Fibroblast of pulmonary artery (primary cell): ENCODE measurements around the gene COL11A2.

Experiments used
- DNase-seq: peaks from one replicate; pipeline ENCODE4 v3.0.0-alpha.2; 2010; ENCODE audit warnings: low read depth
- H3K4me3 ChIP-seq: replicated peaks from 2 replicates; pipeline ENCODE4 v1.5.1; 2011; ENCODE audit warnings: low read depth, mild to moderate bottlenecking, control low read depth, low read length, moderate library complexity
- TF ChIP-seq, protein P1 (sequence below): IDR thresholded peaks from 2 replicates; pipeline ENCODE4 v1.5.1; 2011; ENCODE audit warnings: mild to moderate bottlenecking, control low read depth, low read length, inconsistent platforms; ENCODE audit errors: missing control alignments

COL11A2 gene

GRCh38 chr6:33170176-33171015 is 21.9 kb downstream of the COL11A2 start:
- DNase-seq = no peak

DNA sequence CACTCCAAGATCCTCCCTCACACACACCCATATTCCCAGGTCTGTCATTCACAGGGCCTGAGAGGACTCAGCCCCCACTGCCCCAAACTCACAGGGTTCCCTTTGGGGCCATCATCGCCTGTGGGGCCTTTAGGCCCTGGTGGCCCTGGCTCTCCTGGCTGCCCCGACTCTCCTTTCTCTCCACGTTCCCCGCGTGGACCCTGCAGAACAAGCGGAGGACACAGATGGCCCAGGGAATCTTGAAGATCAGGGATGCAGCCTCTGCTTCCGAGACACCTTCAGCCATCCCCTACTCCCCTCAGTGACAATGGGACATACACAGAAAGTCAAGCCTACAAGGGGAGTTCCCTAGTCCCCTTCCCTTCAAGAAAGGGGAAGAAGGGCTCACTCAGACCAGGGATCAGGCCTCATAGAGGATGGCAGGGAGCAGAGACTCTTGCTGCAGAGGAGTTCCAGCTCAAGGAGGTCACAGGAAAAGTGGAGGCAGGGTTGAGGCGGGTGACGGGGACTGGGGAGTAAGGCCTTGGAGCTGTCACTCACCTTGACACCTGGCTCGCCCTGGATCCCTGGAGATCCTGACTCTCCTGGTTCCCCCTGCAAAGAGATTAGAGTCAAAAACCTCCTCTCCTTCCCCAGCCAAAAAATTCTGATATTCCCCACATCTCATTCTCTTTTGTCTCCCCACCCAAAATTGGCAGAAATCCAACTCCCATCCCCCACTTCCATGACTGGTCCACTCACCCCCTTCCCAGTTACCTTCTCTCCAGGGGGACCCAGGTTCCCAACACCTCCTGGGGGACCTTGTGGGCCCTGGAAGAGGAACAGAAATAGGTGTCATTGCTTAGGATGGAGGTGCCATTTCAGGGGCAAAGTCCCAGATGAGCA is 22.7 kb downstream of the COL11A2 start:
- no peak for DNase-seq
- TF ChIP-seq, protein P1, sequence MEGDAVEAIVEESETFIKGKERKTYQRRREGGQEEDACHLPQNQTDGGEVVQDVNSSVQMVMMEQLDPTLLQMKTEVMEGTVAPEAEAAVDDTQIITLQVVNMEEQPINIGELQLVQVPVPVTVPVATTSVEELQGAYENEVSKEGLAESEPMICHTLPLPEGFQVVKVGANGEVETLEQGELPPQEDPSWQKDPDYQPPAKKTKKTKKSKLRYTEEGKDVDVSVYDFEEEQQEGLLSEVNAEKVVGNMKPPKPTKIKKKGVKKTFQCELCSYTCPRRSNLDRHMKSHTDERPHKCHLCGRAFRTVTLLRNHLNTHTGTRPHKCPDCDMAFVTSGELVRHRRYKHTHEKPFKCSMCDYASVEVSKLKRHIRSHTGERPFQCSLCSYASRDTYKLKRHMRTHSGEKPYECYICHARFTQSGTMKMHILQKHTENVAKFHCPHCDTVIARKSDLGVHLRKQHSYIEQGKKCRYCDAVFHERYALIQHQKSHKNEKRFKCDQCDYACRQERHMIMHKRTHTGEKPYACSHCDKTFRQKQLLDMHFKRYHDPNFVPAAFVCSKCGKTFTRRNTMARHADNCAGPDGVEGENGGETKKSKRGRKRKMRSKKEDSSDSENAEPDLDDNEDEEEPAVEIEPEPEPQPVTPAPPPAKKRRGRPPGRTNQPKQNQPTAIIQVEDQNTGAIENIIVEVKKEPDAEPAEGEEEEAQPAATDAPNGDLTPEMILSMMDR = no peak
- H3K4me3 ChIP-seq = no peak overlapping the region

More at GRCh38 chr6:33170176-33171015, 21.9 kb downstream of the COL11A2 start:
- TF ChIP-seq, protein P1 = no peak
- no peak overlapping the region for H3K4me3 ChIP-seq

GRCh38 chr6:33168639-33169038 is 23.6 kb downstream of the COL11A2 start:
- TF ChIP-seq, protein P1 = no peak
- no peak for DNase-seq
- no peak overlapping the region for H3K4me3 ChIP-seq

GRCh38 chr6:33168284-33168601 is 24.0 kb downstream of the COL11A2 start:
- TF ChIP-seq, protein P1 = no peak
- no peak for DNase-seq
- no peak overlapping the region for H3K4me3 ChIP-seq

- TF ChIP-seq, protein P1 = no peak
- no peak for DNase-seq
- no peak overlapping the region for H3K4me3 ChIP-seq
These were observed 24.6 kb downstream of the COL11A2 start for GRCh38 chr6:33167374-33168283.

DNA sequence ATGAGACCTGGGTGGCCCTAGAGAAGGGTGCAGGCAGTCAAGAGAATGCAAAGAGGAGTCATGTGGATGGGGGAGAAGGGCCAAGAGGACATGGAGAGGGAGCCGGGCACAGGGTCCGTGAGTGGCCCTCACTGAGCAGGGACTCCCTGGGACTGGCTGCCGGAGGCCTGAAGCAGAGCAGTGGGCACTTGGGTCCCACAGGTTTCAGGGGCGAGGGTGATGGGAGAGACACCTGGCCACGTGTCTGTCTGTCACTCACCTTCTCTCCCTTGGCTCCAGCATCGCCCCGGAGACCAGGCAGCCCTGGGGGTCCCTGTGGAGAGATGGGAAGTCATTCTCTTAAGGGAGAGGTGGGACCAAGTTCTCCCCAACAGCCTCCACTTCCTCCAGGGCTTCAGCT is 25.5 kb downstream of the COL11A2 start:
- H3K4me3 ChIP-seq = no peak overlapping the region
- TF ChIP-seq, protein P1 = no peak
- DNase-seq = no peak
